GM21367 (cell line): ENCODE results near the gene PTPRN2.

Source experiments
- ATAC-seq: cut with Tn5 transposase; IDR thresholded peaks from one replicate; pipeline ENCODE4 v1.9.1; 2021; ENCODE audit not compliant: unreplicated experiment

The PTPRN2 gene

DNA sequence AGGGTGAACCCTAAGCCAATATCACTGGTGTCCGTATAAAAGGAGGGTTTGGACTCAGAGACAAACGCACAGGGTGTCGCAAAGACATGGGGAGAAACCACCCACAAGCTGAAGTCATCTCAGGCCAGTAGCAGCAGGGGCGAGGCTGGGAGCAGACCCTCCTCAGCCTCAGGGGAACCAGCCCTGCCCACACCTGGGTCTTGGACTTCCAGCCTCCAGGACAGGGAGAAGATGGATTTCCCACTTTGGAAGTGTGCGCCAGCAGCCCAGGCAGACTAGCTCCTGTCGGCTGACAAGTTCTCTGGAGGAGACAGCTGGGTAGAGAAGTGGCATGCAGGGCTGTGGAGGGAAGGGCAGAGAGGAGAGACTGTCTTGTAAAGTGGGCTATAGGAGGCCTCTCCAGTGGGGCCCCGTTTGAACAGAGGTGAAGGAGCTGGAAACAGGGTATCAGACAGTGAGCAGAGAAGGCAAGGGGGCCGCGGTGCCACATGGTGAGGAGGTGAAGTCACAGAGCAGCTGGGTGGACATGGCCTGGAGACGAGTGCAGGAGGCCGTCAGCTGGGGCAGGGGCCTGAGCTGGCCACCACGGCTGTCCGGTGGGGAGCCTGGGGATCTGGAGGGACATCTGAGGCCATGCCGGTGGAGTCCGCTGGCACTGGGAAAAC is 475.6 kb downstream of the PTPRN2 start:
- ATAC-seq = no peak

DNA sequence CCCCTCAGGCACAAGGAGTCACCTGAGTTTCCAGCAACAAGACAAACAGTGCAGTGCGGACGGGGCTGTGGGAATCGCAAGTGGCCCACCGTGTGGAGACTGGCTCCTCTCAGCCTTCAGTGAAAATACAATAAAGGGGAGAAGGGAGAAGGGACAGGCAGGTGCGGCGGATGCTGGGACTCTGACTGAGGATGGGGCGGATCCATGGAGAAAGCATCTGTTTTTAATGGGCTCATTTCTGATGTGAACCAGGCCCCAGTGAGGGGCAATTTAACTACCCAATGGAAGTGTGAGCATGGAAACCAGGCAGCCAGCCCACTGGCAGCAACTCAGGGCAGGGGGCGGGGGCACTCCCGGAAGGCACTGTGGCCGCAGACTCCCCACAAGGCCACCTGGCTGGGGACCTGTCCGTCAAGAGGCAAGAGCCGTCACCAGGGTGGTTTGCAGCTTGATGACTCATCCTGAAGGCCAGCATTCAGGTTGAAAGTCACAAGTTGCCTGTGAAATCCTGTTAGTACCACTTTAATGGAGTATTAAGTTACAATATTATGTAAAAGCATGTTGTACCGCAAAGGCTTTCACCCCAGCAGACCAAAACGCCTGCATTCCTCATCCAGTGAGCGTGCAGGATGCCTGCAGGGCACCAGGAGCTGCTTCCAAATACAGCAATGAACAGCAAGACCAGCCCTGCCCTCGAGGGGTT is 476.4 kb downstream of the PTPRN2 start:
- no peak for ATAC-seq

DNA sequence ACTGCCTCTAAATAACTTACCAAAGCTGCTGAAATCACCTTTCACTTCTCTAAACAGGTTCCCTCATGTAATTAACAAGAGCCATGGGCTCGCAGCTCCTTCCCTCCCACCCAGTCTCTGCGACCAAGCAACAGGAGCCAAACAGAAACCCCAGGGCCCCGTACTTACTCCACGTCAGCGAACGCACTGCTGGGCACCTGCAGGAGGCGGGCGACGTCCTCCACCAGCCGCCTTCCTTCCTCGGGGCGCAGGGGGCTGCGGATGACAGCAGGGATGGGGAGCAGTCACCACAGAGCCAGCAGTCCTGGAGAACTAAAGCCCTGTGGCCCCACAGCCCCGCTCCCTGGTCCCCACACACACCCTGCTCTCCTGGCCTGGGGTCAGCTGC is 477.0 kb downstream of the PTPRN2 start:
- no peak for ATAC-seq

DNA sequence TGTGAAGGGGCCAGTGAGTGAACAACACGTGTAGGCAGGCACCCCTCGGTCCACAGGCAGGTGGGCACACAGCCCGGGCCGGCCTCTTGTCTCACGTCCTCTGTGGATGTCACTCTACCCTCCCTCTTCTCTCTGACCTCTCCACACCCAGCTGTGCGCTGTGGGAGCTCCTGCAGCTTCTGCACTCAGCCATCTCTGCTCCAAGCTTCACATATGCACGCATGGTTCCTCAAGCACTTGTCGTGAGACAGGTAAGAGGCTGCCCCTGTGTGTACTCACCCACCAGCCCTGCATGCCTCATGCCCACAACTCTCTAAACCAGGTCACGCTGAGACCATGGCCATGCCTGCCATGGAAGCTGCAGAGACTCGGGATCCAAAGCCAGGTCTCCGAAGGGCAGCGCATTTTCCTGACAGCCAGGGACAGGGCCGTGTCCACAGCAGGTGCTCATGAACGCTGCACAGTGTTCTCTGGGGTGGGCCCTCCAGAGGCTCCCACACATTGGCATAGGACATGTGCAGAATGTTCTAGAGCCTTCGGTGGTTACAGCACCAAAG is 477.5 kb downstream of the PTPRN2 start:
- no peak for ATAC-seq

DNA sequence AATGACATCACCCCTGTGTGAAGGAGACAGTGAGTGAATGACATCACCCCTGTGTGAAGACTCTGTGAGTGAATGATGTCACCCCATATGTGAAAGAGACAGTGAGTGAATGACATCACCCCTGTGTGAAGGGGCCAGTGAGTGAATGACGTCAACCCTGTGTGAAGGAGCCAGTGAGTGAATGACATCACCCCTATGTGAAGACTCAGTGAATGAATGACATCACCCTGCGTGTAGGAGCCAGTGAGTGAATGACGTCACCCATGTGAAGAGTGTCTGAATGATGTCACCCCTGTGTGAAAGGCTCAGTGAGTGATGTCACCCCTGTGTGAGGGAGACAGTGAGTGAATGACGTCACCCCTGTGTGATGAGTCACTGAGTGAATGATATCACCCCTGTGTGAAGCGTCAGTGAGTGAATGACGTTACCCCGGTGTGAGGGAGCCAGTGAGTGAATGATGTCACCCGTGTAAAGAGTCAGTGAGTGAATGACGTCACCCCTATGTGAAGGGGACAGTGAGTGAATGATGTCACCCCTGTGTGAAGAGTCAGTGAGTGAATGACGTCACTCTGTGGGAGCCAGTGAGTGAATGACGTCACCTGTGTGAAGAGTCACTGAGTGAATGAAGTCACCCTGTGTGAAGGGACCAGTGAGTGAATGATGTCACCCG is 478.1 kb downstream of the PTPRN2 start:
- ATAC-seq = no peak

DNA sequence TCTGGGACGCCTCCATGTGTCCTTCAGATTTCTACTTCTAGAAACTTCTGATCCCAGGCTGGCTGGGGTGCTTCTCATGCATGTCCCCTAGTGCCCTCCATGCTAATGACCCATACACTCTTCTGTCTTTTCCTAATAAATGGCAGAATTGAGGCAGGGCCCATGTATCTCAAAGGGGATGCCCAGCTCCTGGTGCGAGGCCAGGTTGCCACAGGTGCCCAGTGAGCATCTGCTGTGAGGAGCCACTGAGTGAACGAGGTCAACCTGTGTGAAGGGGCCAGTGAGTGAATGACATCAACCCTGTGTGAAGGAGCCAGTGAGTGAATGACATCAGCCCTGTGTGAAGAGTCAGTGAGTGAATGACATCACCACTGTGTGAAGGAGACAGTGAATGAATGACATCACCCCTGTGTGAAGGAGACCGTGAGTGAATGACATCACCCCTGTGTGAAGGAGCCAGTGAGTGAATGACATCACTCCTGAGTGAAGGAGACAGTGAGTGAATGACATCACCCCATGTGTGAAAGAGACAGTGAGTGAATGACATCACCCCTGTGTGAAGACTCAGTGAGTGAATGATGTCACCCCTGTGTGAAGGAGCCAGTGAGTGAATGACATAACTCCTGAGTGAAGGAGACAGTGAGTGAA is 478.9 kb downstream of the PTPRN2 start:
- ATAC-seq = no peak

DNA sequence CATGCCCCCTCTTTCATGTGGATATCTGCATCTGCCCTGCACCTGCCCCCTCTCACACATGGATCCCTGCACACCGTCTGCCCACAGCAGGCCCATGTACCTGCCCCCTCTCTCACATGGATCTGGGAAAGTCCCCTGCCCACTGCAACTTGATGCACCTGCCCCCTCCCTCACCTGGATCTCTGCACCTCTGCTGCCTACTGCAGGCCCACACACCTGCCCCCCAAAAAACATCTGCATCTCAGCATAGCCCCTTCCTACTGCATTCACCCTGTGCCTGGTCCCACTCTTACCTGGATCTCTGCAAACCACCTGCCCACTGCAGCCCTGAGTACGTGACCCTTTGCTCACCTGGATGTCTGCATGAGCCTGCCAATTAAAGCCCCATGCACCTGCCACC is 479.8 kb downstream of the PTPRN2 start:
- no peak for ATAC-seq

DNA sequence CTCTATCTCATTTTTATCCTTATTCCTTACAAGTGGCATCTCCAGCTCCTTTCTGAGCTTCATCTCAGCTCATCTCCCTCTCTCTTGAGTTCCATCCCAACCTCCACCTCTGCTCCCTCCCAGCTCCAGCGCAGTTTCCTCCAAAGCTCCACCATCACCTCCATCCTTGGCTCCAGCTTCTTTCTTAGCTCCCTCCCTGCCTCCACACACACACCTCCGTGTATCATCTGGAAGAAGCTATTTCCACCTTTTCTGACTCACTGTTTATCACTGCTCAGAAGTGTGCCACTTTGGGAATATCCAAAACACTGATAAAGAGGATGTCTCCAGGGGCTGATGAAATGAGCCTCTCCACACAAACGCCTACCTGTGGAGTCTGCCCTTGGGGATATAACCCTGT is 481.4 kb downstream of the PTPRN2 start:
- ATAC-seq = no peak

DNA sequence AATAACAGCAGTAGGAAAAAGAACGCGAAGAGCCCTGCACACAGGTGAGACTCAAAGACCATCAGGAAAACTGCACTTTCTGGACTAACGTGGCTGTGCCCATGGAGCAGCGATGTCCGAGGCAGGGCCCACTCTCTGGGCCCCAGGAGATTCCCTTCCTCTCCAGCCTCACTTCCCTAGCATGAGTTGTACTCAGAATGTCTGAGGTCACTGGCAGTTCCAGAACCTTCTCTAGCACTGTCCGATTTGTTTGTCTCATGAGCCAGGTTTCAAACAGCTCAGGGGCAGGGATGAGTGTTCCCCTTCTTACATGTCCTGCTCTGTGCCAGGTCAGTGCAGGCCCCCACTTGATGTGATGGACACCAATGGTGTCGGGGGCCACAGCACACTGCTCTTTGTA is 484.2 kb downstream of the PTPRN2 start:
- ATAC-seq = no peak

DNA sequence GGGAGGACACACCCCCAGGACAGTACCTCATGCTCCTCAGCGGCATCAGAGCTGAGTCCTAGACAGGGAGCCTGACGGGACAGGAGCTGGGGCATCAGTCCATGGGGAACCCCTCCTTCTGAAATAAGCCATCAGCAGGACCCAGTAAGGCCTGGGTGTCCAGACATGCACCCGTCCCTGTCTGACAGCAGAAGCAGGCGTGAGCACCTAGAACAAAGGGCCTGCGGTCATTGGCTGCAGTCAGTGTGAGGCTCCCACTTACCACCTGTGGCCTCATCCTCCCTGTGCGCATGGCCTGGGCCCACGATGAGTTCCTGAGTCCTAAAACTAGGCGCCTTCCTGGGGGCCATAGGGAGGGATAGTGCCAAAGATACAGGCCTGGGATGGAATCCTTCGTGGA is 484.7 kb downstream of the PTPRN2 start:
- no peak for ATAC-seq

DNA sequence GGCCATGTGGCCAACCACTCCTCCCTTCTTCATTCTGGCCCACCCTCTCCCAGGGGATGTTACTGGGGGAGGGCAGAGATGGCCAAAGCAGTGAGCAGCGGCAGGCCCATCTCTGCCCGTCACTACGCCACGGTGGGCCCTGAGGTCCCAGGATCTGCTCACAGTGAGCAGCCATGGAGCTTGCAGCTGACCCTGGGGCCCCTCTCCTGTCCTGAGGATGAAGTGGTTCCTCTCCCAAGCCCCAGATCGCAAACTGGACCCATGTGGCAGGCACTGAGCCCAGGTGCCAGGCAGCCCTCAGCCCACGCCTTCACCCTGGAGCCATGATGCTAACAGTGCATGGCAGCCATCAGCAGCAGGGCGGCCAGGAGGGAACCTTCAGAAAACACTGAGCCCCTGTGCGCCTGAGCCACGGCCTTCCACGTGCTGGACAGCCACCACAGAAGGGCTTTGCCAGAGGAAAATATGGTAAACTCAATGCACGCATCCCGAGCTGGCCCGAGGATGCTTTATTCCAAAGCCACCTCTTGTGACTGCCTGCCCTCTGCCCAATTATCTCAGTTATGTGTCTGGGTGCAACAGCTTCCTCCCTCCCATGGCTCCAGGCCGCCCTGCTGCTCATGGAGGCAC is 485.7 kb downstream of the PTPRN2 start:
- no peak for ATAC-seq

DNA sequence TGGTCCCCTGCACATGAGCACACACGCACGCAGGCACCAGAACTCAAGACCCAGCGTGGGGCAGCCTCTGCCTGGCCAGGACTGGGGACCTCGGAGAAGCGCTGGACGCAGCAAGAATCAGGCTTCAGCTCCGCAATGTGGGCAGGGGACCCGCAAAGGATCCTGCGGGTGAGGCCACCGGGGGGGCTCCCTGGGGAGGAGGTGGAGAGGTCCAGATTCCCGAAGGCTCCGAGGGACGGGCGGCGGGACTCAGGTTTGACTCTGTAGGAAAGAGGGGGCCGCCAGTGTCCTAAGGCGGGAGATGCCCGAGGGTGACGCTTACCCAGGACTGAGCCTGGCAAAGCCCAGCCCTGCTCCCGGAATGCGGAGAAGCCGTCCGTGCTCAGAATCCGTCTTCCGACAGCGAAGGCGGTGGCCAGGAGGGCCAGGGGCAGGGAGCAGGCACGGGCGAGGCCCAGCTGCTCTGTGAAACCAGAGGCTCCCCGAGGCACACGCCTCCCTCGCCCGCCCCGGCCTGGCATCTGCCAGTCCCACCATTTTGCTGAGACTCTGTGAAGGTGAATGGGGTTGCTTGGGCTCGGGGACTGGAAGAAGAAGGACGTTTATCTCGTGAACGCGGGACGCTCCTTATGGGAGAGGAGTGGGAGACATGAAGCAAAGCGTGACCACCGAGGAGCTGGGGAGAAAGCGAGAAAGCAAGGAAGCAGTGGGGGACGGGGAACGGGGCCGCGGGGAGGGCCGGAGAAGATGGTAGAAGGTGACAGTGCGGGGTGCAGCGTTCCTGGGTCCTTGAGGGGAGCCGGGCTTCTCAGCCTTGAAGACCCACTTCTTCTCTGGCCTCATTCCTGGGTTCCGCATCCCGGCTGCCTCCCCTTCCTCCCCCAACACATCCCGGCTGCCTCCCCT is 489.2 kb downstream of the PTPRN2 start:
- no peak for ATAC-seq

DNA sequence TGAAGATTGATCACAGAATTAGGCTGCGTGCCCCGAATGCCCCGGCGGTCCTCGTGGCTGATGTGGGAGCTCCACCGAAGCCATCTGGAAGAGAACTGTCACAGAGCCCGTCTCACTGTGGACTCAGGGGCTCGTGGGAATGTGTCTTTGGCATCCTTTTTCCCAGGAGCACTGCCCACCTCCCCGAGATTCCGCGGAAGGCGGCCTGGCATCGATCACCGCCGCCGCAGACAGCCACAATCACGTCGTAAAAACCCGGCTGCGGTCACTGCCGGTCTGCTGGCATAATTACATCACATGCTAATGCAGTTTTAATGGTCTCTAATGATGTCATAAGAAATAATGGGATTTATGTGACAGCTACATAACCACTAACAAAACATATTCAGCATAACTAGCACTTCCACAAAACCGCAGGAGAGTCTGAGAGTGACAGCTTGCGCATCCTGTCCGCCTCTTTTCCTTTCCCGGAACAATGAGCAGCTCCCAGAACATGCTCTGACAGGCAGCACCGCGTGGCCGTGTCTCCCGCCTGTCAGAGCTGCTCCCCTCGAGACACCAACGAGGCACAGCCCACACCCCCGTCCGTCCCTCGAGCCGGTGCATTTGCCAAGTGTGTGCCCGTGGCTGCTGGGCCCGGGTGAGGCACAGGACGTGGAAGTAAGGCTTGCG is 490.0 kb downstream of the PTPRN2 start:
- ATAC-seq = no peak

DNA sequence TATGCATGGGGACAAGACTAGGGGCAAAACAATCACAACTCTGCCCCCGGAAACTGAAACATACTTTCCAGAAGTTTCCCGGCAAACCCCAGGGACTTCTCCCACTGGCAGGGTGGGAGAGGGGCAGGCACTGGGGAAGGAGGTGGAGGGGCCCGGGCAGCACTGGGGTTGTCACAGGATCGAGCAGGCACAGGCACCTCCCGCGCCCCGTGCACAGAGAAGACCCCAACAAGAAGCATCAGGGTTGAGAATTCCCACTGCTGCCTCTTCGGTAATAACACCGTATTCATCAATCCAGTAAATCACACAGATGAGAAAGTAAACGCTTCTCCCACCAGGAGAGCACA is 490.5 kb downstream of the PTPRN2 start:
- no peak for ATAC-seq

DNA sequence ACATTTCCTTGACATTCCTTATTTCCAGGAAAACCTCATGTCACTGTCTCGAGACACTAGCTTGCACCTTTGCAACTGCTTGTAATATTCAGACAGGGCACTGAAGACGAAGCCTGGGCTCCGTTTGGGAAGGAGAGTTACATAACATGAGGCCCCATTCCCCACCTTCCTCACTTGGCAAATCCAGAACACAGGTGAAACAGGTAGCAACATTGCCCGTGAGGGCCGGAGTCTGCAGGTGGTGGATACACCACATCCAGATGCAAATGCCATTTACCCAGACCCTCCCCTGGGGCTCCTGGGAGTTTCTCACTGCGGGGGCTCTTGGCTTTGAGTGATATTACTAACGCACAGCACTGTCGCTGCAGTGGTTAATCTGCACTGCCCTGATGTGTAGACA is 491.0 kb downstream of the PTPRN2 start:
- ATAC-seq = no peak

DNA sequence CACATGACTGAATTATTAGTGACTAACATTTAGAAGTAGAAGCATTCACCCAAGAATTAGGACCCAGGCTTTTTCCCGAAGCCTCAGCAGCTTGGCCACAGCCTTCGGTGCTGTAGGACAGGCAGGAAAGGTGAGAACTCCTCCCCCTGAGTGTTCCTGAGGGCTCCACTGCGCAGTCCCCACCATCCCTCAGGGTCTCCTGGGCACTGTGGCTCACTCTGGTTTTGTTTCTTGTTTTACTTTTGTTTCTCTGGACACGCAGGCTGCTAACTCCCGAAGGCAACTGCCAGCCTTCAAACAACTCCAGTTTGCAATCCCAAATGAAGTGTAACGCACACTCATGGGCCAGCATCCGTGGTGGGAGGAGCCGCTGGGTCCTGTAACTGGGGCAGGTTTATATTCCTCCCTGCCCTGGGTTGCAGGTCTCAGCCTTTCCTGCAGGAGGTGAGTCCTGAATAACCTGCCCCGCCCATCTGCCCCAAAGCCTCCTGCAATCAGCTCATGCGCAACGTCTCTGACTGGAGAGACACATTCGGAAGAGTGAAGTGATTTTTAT is 492.9 kb downstream of the PTPRN2 start:
- no peak for ATAC-seq

DNA sequence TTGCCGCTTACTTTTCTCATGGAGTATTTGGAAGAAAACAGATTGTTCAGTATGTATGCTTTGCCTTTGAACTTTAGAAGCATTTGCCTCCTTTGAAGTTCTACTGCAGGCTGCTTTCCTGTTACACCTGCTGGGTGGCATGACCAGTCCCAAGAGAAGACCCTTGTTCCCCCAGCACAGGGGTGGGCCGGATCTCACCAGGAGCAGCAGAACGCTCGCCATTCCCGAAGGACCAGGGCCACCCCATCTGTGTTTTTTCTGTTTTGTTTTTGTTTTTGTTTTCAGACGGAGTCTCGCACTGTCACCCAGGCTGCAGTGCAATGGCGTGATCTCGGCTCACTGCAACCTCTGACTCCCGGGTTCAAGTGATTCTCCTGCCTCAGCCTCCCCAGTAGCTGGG is 493.6 kb downstream of the PTPRN2 start:
- ATAC-seq = no peak

DNA sequence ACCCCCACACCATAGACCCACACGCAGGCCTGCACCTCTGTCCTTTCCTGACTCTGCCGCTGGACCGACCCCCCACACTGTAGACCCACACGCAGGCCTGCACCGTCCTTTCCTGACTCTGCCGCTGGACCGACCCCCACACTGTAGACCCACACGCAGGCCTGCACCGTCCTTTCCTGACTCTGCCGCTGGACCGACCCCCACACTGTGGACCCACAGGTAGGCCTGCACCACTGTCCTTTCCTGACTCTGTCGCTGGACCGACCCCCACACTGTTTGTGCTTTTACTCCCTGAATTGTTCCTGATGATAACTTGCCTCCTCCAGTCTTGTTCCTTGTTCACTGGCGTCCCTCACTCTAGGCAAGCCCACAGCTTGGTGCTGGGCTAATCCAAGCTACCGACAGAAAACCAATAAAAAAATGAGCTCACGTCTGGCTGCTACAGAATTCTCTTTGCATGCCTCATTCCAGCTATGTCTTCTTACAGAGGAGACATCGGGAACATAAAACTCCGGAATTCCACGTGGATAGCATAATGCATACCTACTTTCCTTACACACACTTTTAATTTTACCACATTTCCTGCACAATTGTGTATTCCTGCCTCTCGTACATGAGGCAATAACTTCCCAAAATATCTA is 494.3 kb downstream of the PTPRN2 start:
- ATAC-seq = no peak

DNA sequence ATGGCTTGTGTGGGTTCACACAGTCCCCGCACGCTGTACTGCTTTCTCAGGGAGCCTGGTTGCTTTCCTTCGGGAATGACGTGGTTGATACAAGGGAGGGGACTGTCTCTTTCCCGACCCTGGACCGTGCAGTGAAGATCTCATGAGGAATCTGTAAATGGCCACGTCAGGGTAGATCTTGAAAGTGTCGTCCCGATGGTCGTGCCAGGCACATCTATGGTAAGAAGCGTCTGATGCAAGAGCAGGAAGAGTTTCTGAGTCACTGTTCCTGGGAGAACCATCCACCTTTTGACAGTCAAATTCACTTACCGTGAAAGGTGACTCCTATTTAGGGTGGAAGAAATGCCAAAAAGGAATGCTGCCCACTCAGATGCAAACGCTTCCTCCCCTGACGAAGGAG is 500.4 kb downstream of the PTPRN2 start:
- no peak for ATAC-seq
